BJ (cell line): ENCODE measurements around the gene CNDP2. TPM values are rescaled to one million over a fixed set of nuclear protein-coding genes. Genes with fewer than 3 reads are reported as not detected.

ENCODE experiments used
- polyA plus RNA-seq: library from polyadenylated mRNA; depleted of rRNA; stranded (reverse); fragments of >200 nt; gene quantifications from 2 replicates; pipeline ENCODE4 v1.2.3, GENCODE V29; 2011; rRNA removed

The CNDP2 gene
- polyA plus RNA-seq, 1 experiment = 99.4 TPM

Other genes starting within 250 kb of the CNDP2 start
- gene CYB5A, start 204.4 kb upstream of the CNDP2 start, polyA plus RNA-seq = 66.0 and 86.5 TPM in 2 replicates
- not detected in 2 replicates for gene C18orf63, start 180.5 kb upstream of the CNDP2 start, polyA plus RNA-seq
- gene DIPK1C, start 39.1 kb upstream of the CNDP2 start, polyA plus RNA-seq = not detected in 2 replicates
- not detected in 2 replicates for gene CNDP1, start 38.1 kb downstream of the CNDP2 start, polyA plus RNA-seq
- 2.8 and 3.6 TPM in 2 replicates for gene ZNF407, start 101.5 kb downstream of the CNDP2 start, polyA plus RNA-seq